MCF 10A (cell line): Measurements from ENCODE around the gene MAPK14. TPM values are rescaled to one million over a fixed set of nuclear protein-coding genes. Genes with fewer than 3 reads are reported as not detected.
"Not testable (repeated sequence)": the region's sequence is repeated elsewhere in the genome, so short reads cannot be mapped to it uniquely, and the experiment has no call there.

Experiments used
- BruUV-seq: library from RNA; stranded (reverse); fragments of 400-500 nt; replicated peaks from 2 replicates; lab custom pipeline; 2021; lab: Mats Ljungman, UMichigan
- CTCF ChIA-PET: fragments of 300-600 bp; sonication (Branson Sonifier 250); formaldehyde crosslinking; extraction: SDS; loops from one replicate; lab custom pipeline; 2021; ENCODE audit warnings: antibody characterized with exemption, inconsistent platforms; lab: Yijun Ruan, JAX
- POLR2A ChIA-PET: fragments of 300-600, 350-650 bp; sonication (Branson Sonifier 250); formaldehyde crosslinking; extraction: SDS; loops from one replicate; lab custom pipeline; 2020; ENCODE audit warnings: antibody characterized with exemption, inconsistent platforms; lab: Yijun Ruan, JAX
- DNase-seq: peaks from one replicate; pipeline ENCODE4 v3.0.0-alpha.2; 2018; ENCODE audit not compliant: unreplicated experiment
- H3K27ac Mint-ChIP-seq: one replicate; pipeline ENCODE4 v1.8.0; 2022; ENCODE audit warnings: mild to moderate bottlenecking, low read depth, mixed read lengths; ENCODE audit not compliant: unreplicated experiment
- H3K27me3 Mint-ChIP-seq: one replicate; pipeline ENCODE4 v1.8.0; 2022; ENCODE audit warnings: mixed read lengths; ENCODE audit not compliant: insufficient read depth, unreplicated experiment
- H3K36me3 Mint-ChIP-seq: one replicate; pipeline ENCODE4 v1.8.0; 2022; ENCODE audit warnings: mild to moderate bottlenecking, moderate library complexity, mixed read lengths; ENCODE audit not compliant: insufficient read depth, unreplicated experiment
- H3K4me1 Mint-ChIP-seq: one replicate; pipeline ENCODE4 v1.8.0; 2022; ENCODE audit warnings: mixed read lengths; ENCODE audit not compliant: insufficient read depth, unreplicated experiment
- H3K4me3 Mint-ChIP-seq: one replicate; pipeline ENCODE4 v1.8.0; 2022; ENCODE audit warnings: mild to moderate bottlenecking, moderate library complexity, mixed read lengths; ENCODE audit not compliant: unreplicated experiment
- H3K9me3 Mint-ChIP-seq: one replicate; pipeline ENCODE4 v1.8.0; 2022; ENCODE audit warnings: mixed read lengths; ENCODE audit not compliant: unreplicated experiment
- intact Hi-C: fragments of 100-400 bp; cut with micrococcal nuclease; formaldehyde crosslinking; loops from 2 replicates; pipeline ENCODE4 v1.14.1; 2022
- total RNA-seq: library from RNA; stranded (reverse); gene quantifications from 2 replicates; pipeline ENCODE4 v1.2.3, GENCODE V29; 2022
- TF ChIP-seq, protein P1 (sequence below): fragments of 200-600 bp; IDR thresholded peaks from one replicate; pipeline ENCODE4 v1.8.0; 2022; ENCODE audit warnings: antibody characterized with exemption, mild to moderate bottlenecking; ENCODE audit not compliant: unreplicated experiment

Gene MAPK14
- total RNA-seq, 1 experiment from 2014 or later = 42.9 TPM

- H3K4me1 Mint-ChIP-seq = no peaks in the 10 kb centered on the region
- ChIA-PET CTCF (interaction anchor here (4.2 kb wide), 1 partner anchor 16 kb away, joined by 44 read pairs; no protein-coding TSS in a partner anchor), POLR2A (interaction anchor here (0.7 kb wide), 1 partner anchor 84 kb away, joined by 6 read pairs; no protein-coding TSS in a partner anchor)
- peaks cover 92% of the 10 kb centered on the region for H3K36me3 Mint-ChIP-seq
- TF ChIP-seq, protein P1, sequence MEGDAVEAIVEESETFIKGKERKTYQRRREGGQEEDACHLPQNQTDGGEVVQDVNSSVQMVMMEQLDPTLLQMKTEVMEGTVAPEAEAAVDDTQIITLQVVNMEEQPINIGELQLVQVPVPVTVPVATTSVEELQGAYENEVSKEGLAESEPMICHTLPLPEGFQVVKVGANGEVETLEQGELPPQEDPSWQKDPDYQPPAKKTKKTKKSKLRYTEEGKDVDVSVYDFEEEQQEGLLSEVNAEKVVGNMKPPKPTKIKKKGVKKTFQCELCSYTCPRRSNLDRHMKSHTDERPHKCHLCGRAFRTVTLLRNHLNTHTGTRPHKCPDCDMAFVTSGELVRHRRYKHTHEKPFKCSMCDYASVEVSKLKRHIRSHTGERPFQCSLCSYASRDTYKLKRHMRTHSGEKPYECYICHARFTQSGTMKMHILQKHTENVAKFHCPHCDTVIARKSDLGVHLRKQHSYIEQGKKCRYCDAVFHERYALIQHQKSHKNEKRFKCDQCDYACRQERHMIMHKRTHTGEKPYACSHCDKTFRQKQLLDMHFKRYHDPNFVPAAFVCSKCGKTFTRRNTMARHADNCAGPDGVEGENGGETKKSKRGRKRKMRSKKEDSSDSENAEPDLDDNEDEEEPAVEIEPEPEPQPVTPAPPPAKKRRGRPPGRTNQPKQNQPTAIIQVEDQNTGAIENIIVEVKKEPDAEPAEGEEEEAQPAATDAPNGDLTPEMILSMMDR = no peak
- DNase-seq = no peak
- intact Hi-C loops = no loop called here
- BruUV-seq = no TSS peak
- no peak overlapping the region for H3K4me3 Mint-ChIP-seq
- H3K27ac Mint-ChIP-seq = no peak overlapping the region
- H3K9me3 Mint-ChIP-seq = peaks cover 11% of the 10 kb centered on the region
- H3K27me3 Mint-ChIP-seq = no peaks in the 10 kb centered on the region
Measured at GRCh38 chr6:36079601-36080000, 52.0 kb downstream of the MAPK14 start.

- Mint-ChIP-seq H3K4me1 (no peaks in the 10 kb centered on the region), H3K27ac (no peak overlapping the region), H3K36me3 (peaks cover 82% of the 10 kb centered on the region), H3K9me3 (peaks cover 11% of the 10 kb centered on the region), H3K4me3 (no peak overlapping the region), H3K27me3 (no peaks in the 10 kb centered on the region)
- BruUV-seq = no TSS peak
- ChIA-PET CTCF (interaction anchor here (6.3 kb wide), 1 partner anchor 13 kb away, joined by 56 read pairs; no protein-coding TSS in a partner anchor), POLR2A (no interaction called here)
- TF ChIP-seq, protein P1 = no peak
- DNase-seq = no peak
- intact Hi-C loops = no loop called here
Measured at GRCh38 chr6:36082318-36082717, 54.7 kb downstream of the MAPK14 start.

GRCh38 chr6:36083446-36083845 lies 55.8 kb downstream of the MAPK14 start:
- Mint-ChIP-seq H3K36me3 (peaks cover 75% of the 10 kb centered on the region), H3K27me3 (no peaks in the 10 kb centered on the region), H3K4me3 (no peak overlapping the region), H3K4me1 (no peaks in the 10 kb centered on the region), H3K9me3 (peaks cover 11% of the 10 kb centered on the region), H3K27ac (no peak overlapping the region)
- no TSS peak for BruUV-seq
- ChIA-PET POLR2A (no interaction called here), CTCF (interaction anchor here (6.3 kb wide), 1 partner anchor 12 kb away, joined by 56 read pairs; no protein-coding TSS in a partner anchor)
- no peak for DNase-seq
- TF ChIP-seq, protein P1 = no peak
- intact Hi-C loops = no loop called here

DNA sequence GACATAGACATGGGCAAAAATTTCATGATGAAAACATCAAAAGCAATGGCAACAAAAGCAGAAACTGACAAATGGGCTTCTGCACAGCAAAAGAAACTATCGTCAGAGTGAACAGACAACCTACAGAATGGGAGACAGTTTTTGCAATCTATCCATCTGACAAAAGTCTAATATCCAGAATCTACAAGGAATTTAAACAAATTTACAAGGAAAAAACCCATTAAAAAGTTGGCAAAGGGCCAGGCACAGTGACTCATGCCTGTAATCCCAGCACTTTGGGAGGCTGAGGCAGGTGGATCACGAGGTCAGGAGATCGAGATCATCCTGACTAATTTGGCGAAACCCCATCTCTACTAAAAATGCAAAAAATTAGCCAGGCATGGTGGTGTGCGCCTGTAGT lies 60.6 kb downstream of the MAPK14 start:
- H3K4me1 Mint-ChIP-seq, POLR2A ChIA-PET, H3K27ac Mint-ChIP-seq, CTCF ChIA-PET, H3K9me3 Mint-ChIP-seq, H3K27me3 Mint-ChIP-seq, BruUV-seq, H3K4me3 Mint-ChIP-seq, intact Hi-C loops: not testable (repeated sequence)
- H3K36me3 Mint-ChIP-seq = peaks cover 57% of the 10 kb centered on the region
- peak; percentile 16 for DNase-seq
